K562 (cell line): ENCODE data around the gene CCND3. TPM values are rescaled to one million over a fixed set of nuclear protein-coding genes. Genes with fewer than 3 reads are reported as not detected.

Experiments
- DDX20 ChIP-seq: fragments of 450-650 bp; IDR thresholded peaks from 2 replicates; pipeline ENCODE4 v1.6.1; 2016; ENCODE audit warnings: missing genetic modification characterization, low read depth, mild to moderate bottlenecking, missing compliant biosample characterization, moderate library complexity
- ETV1 ChIP-seq: fragments of 450-650 bp; conservative IDR thresholded peaks from 2 replicates; pipeline ENCODE4 v1.6.1; 2016; ENCODE audit warnings: missing genetic modification characterization, control low read depth, low read depth, missing compliant biosample characterization
- HDAC1 ChIP-seq, 2 experiments: fragments of 450-650 bp; IDR thresholded peaks; 2 replicates each; pipeline ENCODE4 v1.6.1; 2016 to 2017; ENCODE audit warnings: inconsistent platforms in 1 of 2, mild to moderate bottlenecking in 1 of 2, moderate library complexity in 1 of 2
- NFE2L1 ChIP-seq: fragments of 450-650 bp; IDR thresholded peaks from 2 replicates; pipeline ENCODE4 v1.6.1; 2016; ENCODE audit warnings: missing genetic modification characterization, low read depth, mild to moderate bottlenecking, missing compliant biosample characterization, moderate library complexity, borderline replicate concordance
- RNF2 ChIP-seq: sonication (generic); IDR thresholded peaks from 2 replicates; pipeline ENCODE4 v1.6.1; 2016
- SIX5 ChIP-seq, 2 experiments: IDR thresholded peaks; 2 replicates each; pipeline ENCODE4 v1.6.1; 2011; ENCODE audit warnings: low read length in 2 of 2, borderline replicate concordance in 1 of 2, low read depth in 1 of 2, mild to moderate bottlenecking in 1 of 2, moderate library complexity in 1 of 2; ENCODE audit not compliant: insufficient read depth in 1 of 2
- ZBTB1 ChIP-seq: sonication (generic); formaldehyde crosslinking; IDR thresholded peaks from 2 replicates; pipeline ENCODE4 v1.8.1; 2023; ENCODE audit warnings: missing genetic modification reagents, low read depth, mild to moderate bottlenecking, borderline replicate concordance
- ZNF561 ChIP-seq: fragments of 450-650 bp; formaldehyde crosslinking; conservative IDR thresholded peaks from 2 replicates; pipeline ENCODE4 v1.4.0; 2020; ENCODE audit warnings: mild to moderate bottlenecking, moderate library complexity
- ZZZ3 ChIP-seq: fragments of 450-650 bp; IDR thresholded peaks from 2 replicates; pipeline ENCODE4 v1.6.1; 2016; ENCODE audit warnings: antibody characterized with exemption, mild to moderate bottlenecking, moderate library complexity
- polyA plus RNA-seq, 8 experiments: library from polyadenylated mRNA; depleted of rRNA in 4 of 8; stranded (reverse) in 5 of 8; unstranded in 3 of 8; fragments of >200 nt; fragmentation: Nextera tagmentation in 2 of 8; fragmentation: Illumina TruSeq in 1 of 8; extraction: Ambion mirVana in 2 of 8; extraction: Trizol in 1 of 8; gene quantifications; 2 replicates each; pipeline versions ENCODE4 v1.2.1 to v1.2.3, GENCODE V29; 2011 to 2014; ENCODE audit warnings: inconsistent platforms in 1 of 8, missing spikeins in 1 of 8
- total RNA-seq, 7 experiments: library from RNA; depleted of rRNA in 6 of 7; stranded (reverse); fragments of >200 nt in 6 of 7; fragmentation: Illumina TruSeq in 2 of 7; extraction: Trizol in 2 of 7; gene quantifications; 2 replicates each; pipeline versions ENCODE4 v1.2.1 to v1.2.3, GENCODE V29; 2011 to 2021; ENCODE audit warnings: low replicate concordance in 1 of 7
- TF ChIP-seq, protein P1 (sequence below): fragments of 450-650 bp; formaldehyde crosslinking; IDR thresholded peaks from 2 replicates; pipeline ENCODE4 v1.4.0; 2020; ENCODE audit warnings: mild to moderate bottlenecking, mixed read lengths
- TF ChIP-seq, protein P2 (sequence below): fragments of 200-600 bp; sonication (generic); IDR thresholded peaks from one replicate; pipeline ENCODE4 v1.6.1; 2012; ENCODE audit warnings: mild to moderate bottlenecking, low read depth, low read length, inconsistent platforms

The CCND3 gene
- total and polyA plus RNA-seq, 9 of the 15 experiments (the other 6 are each of a cell fraction or from before 2014, with no cell fraction given) = 21.5 to 204 (median 97.4) TPM

- TF ChIP-seq ETV1 (tag) (peak; percentile 68), SIX5 (IDR thresholded peaks at IDR 0.05; ENCODE audit: borderline replicate concordance in 1 of 2, insufficient read depth in 1 of 2, low read depth in 1 of 2, low read length in 2 of 2) (no peak; a peak in 1 of 4 replicates), HDAC1 (IDR thresholded peaks at IDR 0.05) (peak; percentile 42 to 78; a peak in 2 of 4 replicates), ZZZ3 (no peak), NFE2L1 (tag) (0 out of 2 replicates have a peak, but pooled peaks have one; percentile 13), DDX20 (tag) (no peak), ZNF561 (CRISPR knock-in tag) (no peak), ZBTB1 (CRISPR knock-in tag) (no peak), RNF2 (peak; percentile 34; the same call in 1 of the 2 replicates)
- TF ChIP-seq, protein P1, sequence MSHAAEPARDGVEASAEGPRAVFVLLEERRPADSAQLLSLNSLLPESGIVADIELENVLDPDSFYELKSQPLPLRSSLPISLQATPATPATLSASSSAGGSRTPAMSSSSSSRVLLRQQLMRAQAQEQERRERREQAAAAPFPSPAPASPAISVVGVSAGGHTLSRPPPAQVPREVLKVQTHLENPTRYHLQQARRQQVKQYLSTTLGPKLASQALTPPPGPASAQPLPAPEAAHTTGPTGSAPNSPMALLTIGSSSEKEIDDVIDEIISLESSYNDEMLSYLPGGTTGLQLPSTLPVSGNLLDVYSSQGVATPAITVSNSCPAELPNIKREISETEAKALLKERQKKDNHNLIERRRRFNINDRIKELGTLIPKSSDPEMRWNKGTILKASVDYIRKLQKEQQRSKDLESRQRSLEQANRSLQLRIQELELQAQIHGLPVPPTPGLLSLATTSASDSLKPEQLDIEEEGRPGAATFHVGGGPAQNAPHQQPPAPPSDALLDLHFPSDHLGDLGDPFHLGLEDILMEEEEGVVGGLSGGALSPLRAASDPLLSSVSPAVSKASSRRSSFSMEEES (CRISPR knock-in tag) = 0 out of 2 replicates have a peak, but pooled peaks have one; percentile 12
- TF ChIP-seq, protein P2, sequence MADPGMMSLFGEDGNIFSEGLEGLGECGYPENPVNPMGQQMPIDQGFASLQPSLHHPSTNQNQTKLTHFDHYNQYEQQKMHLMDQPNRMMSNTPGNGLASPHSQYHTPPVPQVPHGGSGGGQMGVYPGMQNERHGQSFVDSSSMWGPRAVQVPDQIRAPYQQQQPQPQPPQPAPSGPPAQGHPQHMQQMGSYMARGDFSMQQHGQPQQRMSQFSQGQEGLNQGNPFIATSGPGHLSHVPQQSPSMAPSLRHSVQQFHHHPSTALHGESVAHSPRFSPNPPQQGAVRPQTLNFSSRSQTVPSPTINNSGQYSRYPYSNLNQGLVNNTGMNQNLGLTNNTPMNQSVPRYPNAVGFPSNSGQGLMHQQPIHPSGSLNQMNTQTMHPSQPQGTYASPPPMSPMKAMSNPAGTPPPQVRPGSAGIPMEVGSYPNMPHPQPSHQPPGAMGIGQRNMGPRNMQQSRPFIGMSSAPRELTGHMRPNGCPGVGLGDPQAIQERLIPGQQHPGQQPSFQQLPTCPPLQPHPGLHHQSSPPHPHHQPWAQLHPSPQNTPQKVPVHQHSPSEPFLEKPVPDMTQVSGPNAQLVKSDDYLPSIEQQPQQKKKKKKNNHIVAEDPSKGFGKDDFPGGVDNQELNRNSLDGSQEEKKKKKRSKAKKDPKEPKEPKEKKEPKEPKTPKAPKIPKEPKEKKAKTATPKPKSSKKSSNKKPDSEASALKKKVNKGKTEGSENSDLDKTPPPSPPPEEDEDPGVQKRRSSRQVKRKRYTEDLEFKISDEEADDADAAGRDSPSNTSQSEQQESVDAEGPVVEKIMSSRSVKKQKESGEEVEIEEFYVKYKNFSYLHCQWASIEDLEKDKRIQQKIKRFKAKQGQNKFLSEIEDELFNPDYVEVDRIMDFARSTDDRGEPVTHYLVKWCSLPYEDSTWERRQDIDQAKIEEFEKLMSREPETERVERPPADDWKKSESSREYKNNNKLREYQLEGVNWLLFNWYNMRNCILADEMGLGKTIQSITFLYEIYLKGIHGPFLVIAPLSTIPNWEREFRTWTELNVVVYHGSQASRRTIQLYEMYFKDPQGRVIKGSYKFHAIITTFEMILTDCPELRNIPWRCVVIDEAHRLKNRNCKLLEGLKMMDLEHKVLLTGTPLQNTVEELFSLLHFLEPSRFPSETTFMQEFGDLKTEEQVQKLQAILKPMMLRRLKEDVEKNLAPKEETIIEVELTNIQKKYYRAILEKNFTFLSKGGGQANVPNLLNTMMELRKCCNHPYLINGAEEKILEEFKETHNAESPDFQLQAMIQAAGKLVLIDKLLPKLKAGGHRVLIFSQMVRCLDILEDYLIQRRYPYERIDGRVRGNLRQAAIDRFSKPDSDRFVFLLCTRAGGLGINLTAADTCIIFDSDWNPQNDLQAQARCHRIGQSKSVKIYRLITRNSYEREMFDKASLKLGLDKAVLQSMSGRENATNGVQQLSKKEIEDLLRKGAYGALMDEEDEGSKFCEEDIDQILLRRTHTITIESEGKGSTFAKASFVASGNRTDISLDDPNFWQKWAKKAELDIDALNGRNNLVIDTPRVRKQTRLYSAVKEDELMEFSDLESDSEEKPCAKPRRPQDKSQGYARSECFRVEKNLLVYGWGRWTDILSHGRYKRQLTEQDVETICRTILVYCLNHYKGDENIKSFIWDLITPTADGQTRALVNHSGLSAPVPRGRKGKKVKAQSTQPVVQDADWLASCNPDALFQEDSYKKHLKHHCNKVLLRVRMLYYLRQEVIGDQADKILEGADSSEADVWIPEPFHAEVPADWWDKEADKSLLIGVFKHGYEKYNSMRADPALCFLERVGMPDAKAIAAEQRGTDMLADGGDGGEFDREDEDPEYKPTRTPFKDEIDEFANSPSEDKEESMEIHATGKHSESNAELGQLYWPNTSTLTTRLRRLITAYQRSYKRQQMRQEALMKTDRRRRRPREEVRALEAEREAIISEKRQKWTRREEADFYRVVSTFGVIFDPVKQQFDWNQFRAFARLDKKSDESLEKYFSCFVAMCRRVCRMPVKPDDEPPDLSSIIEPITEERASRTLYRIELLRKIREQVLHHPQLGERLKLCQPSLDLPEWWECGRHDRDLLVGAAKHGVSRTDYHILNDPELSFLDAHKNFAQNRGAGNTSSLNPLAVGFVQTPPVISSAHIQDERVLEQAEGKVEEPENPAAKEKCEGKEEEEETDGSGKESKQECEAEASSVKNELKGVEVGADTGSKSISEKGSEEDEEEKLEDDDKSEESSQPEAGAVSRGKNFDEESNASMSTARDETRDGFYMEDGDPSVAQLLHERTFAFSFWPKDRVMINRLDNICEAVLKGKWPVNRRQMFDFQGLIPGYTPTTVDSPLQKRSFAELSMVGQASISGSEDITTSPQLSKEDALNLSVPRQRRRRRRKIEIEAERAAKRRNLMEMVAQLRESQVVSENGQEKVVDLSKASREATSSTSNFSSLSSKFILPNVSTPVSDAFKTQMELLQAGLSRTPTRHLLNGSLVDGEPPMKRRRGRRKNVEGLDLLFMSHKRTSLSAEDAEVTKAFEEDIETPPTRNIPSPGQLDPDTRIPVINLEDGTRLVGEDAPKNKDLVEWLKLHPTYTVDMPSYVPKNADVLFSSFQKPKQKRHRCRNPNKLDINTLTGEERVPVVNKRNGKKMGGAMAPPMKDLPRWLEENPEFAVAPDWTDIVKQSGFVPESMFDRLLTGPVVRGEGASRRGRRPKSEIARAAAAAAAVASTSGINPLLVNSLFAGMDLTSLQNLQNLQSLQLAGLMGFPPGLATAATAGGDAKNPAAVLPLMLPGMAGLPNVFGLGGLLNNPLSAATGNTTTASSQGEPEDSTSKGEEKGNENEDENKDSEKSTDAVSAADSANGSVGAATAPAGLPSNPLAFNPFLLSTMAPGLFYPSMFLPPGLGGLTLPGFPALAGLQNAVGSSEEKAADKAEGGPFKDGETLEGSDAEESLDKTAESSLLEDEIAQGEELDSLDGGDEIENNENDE = no peak
Observed at GRCh38 chr6:41895300-41896233, 46.0 kb downstream of the CCND3 start, which contains the start of gene USP49 (continued).
